HG03521 (cell line): ENCODE results near the gene JAKMIP2.
"Not testable (repeated sequence)": the region's sequence is repeated elsewhere in the genome, so short reads cannot be mapped to it uniquely, and the experiment has no call there.

Experiments
- ATAC-seq: cut with Tn5 transposase; IDR thresholded peaks from one replicate; pipeline ENCODE4 v1.9.1; 2021; ENCODE audit warnings: mild to moderate bottlenecking, moderate library complexity; ENCODE audit not compliant: unreplicated experiment

The JAKMIP2 gene

GRCh38 chr5:147750065-147750464, 32.5 kb downstream of the JAKMIP2 start:
- ATAC-seq: no peak

GRCh38 chr5:147748590-147748989, 33.9 kb downstream of the JAKMIP2 start:
- no peak for ATAC-seq

- no peak for ATAC-seq
Observed at GRCh38 chr5:147746986-147747385, 35.5 kb downstream of the JAKMIP2 start.

- ATAC-seq: no peak
Observed at GRCh38 chr5:147743678-147744374, 38.7 kb downstream of the JAKMIP2 start.

GRCh38 chr5:147743012-147743411, 39.5 kb downstream of the JAKMIP2 start:
- no peak for ATAC-seq

GRCh38 chr5:147742151-147742550, 40.4 kb downstream of the JAKMIP2 start:
- no peak for ATAC-seq

GRCh38 chr5:147740864-147741263, 41.7 kb downstream of the JAKMIP2 start:
- no peak for ATAC-seq

- ATAC-seq: no peak
Observed at GRCh38 chr5:147737921-147738320, 44.6 kb downstream of the JAKMIP2 start.

GRCh38 chr5:147735621-147736125, 46.9 kb downstream of the JAKMIP2 start:
- ATAC-seq: no peak

GRCh38 chr5:147734894-147735293, 47.6 kb downstream of the JAKMIP2 start:
- ATAC-seq: no peak

- no peak for ATAC-seq
Observed at GRCh38 chr5:147733075-147733474, 49.5 kb downstream of the JAKMIP2 start.

- ATAC-seq: no peak
Observed at GRCh38 chr5:147732291-147732883, 50.1 kb downstream of the JAKMIP2 start.

GRCh38 chr5:147731431-147732290, 50.9 kb downstream of the JAKMIP2 start:
- no peak for ATAC-seq

- ATAC-seq: no peak
Observed at GRCh38 chr5:147727200-147727599, 55.3 kb downstream of the JAKMIP2 start.

- ATAC-seq: not testable (repeated sequence)
Observed at GRCh38 chr5:147721191-147721960, 61.2 kb downstream of the JAKMIP2 start.

GRCh38 chr5:147713550-147714295, 68.8 kb downstream of the JAKMIP2 start:
- ATAC-seq: no peak

GRCh38 chr5:147712598-147712997, 69.9 kb downstream of the JAKMIP2 start:
- no peak for ATAC-seq

GRCh38 chr5:147712019-147712418, 70.5 kb downstream of the JAKMIP2 start:
- ATAC-seq: no peak

- no peak for ATAC-seq
Observed at GRCh38 chr5:147711019-147711418, 71.5 kb downstream of the JAKMIP2 start.

- no peak for ATAC-seq
Observed at GRCh38 chr5:147708708-147709107, 73.8 kb downstream of the JAKMIP2 start.
